KMS-11 (cell line): Measurements from ENCODE around the gene PDXK.

Experiments used
- H2AFZ ChIP-seq: fragments of 200-600 bp; sonication (generic); 2 replicates; pipeline ENCODE4 v1.6.1; 2016; ENCODE audit warnings: antibody characterized with exemption, mixed run types, low read depth
- H3K27ac ChIP-seq: fragments of 200-600 bp; sonication (generic); 2 replicates; pipeline ENCODE4 v1.6.1; 2016; ENCODE audit warnings: mild to moderate bottlenecking, mixed run types
- H3K27me3 ChIP-seq: fragments of 200-600 bp; sonication (generic); 2 replicates; pipeline ENCODE4 v1.6.1; 2017; ENCODE audit warnings: mild to moderate bottlenecking, low read depth, mixed run types, moderate library complexity; ENCODE audit not compliant: insufficient read depth
- H3K36me3 ChIP-seq: fragments of 200-600 bp; sonication (generic); 2 replicates; pipeline ENCODE4 v1.6.1; 2017; ENCODE audit warnings: mild to moderate bottlenecking, mixed run types; ENCODE audit not compliant: insufficient read depth
- H3K4me1 ChIP-seq: fragments of 200-600 bp; sonication (generic); 2 replicates; pipeline ENCODE4 v1.6.1; 2016; ENCODE audit warnings: mild to moderate bottlenecking, low read depth, mixed run types; ENCODE audit not compliant: poor library complexity, severe bottlenecking
- H3K4me2 ChIP-seq: fragments of 200-600 bp; sonication (generic); 2 replicates; pipeline ENCODE4 v1.7.0; 2016; ENCODE audit warnings: mild to moderate bottlenecking, mixed run types
- H3K4me3 ChIP-seq: fragments of 200-600 bp; sonication (generic); IDR thresholded peaks from 2 replicates; pipeline ENCODE4 v1.6.1; 2017; ENCODE audit warnings: low read depth, low read length, mixed read lengths; ENCODE audit not compliant: insufficient read depth
- H3K79me2 ChIP-seq: fragments of 200-600 bp; sonication (generic); 2 replicates; pipeline ENCODE4 v1.6.1; 2016; ENCODE audit warnings: low read depth, mixed run types; ENCODE audit not compliant: insufficient read depth
- H3K9ac ChIP-seq: fragments of 200-600 bp; sonication (generic); 2 replicates; pipeline ENCODE4 v1.6.1; 2016; ENCODE audit warnings: mild to moderate bottlenecking, mixed run types
- H4K20me1 ChIP-seq: fragments of 200-600 bp; sonication (generic); 2 replicates; pipeline ENCODE4 v1.6.1; 2016; ENCODE audit warnings: mild to moderate bottlenecking, mixed run types; ENCODE audit not compliant: insufficient read depth
- TF ChIP-seq, protein P1 (sequence below): fragments of 200-600 bp; sonication (generic); conservative IDR thresholded peaks from 2 replicates; pipeline ENCODE4 v1.6.1; 2017; ENCODE audit warnings: low read depth, mild to moderate bottlenecking, antibody characterized with exemption, low read length, moderate library complexity, mixed read lengths

Gene PDXK

DNA sequence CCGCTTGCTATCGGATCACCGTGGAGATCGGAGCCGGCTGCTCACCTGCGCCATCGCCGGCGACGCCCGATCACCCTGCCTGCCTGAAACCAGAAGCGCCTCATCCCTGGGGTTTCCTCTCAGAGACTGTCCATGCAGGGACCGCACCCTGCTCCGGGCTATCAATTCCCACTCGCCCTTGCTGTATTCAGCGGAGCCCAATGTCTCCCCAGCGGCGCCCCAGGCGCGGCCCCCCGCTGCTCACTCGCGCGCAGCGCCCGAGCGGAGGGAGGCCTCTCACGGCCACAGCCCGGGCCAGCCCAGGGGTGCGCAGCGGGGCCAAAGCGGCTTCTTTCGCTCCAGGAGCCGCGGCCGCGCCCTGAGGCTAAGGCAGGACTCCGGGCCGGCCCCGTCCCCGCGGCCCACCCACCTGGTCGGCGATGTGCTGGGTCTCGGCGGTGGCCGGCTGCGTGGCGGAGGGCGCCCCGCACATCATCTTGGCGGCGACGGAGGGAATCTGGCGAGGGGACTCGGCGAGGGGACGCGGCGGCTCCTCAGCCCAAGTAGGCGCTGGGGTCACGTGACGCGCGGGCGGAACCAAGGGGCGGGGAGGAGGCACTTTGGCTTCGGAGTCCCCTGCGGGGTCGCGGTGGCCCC is 57.0 kb downstream of the PDXK start, which contains the start of gene CSTB:
Gene CSTB (minus strand): TSS at position 514 of the 636 bp plus-strand sequence. CDS start 39 bp downstream, at position 475.
- Histone ChIP-seq H3K4me2 (peak within 1 kb of the TSS; percentile 67), H3K4me1 (peaks cover 32% of the 10 kb centered on the region), H3K9ac (peak within 1 kb of the TSS; percentile 53), H2AFZ (peak within 1 kb of the TSS; percentile 68), H4K20me1 (no peaks in the 10 kb centered on the region), H3K79me2 (no peaks in the 10 kb centered on the region), H3K27me3 (no peaks in the 10 kb centered on the region), H3K36me3 (no peaks in the 10 kb centered on the region), H3K4me3 (no peak within 1 kb of the TSS), H3K27ac (peak within 1 kb of the TSS; percentile 21; the same call in 1 of the 2 replicates)
- TF ChIP-seq, protein P1, sequence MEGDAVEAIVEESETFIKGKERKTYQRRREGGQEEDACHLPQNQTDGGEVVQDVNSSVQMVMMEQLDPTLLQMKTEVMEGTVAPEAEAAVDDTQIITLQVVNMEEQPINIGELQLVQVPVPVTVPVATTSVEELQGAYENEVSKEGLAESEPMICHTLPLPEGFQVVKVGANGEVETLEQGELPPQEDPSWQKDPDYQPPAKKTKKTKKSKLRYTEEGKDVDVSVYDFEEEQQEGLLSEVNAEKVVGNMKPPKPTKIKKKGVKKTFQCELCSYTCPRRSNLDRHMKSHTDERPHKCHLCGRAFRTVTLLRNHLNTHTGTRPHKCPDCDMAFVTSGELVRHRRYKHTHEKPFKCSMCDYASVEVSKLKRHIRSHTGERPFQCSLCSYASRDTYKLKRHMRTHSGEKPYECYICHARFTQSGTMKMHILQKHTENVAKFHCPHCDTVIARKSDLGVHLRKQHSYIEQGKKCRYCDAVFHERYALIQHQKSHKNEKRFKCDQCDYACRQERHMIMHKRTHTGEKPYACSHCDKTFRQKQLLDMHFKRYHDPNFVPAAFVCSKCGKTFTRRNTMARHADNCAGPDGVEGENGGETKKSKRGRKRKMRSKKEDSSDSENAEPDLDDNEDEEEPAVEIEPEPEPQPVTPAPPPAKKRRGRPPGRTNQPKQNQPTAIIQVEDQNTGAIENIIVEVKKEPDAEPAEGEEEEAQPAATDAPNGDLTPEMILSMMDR = no peak

DNA sequence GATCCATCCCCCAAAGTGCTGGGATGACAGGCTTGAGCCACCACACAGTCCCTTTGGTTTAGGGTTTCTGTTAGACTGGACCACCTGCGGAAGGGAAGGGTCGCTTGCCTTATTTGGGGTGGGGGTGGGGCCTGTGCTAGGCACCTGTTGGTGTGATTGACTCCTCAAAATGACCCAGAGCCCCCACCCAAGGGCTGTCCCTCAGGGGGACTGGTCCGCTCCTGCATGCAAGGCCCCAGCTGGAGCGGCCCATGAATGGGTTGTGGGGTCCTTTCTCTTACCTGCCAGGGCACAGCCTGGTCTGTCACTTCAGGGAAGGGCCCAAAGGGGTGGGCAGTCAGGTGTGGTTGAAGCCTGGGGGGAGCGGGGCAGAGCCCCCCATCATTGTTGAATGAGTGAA is 59.0 kb downstream of the PDXK start:
- H4K20me1 ChIP-seq = no peaks in the 10 kb centered on the region
- no peak overlapping the region for H3K9ac ChIP-seq
- no peaks in the 10 kb centered on the region for H3K27me3 ChIP-seq
- no peak overlapping the region for H3K4me2 ChIP-seq
- H3K27ac ChIP-seq = no peak overlapping the region
- no peaks in the 10 kb centered on the region for H3K79me2 ChIP-seq
- TF ChIP-seq, protein P1 = no peak
- H2AFZ ChIP-seq = no peak overlapping the region
- peaks cover 52% of the 10 kb centered on the region for H3K4me1 ChIP-seq
- no peak overlapping the region for H3K4me3 ChIP-seq
- H3K36me3 ChIP-seq = no peaks in the 10 kb centered on the region

DNA sequence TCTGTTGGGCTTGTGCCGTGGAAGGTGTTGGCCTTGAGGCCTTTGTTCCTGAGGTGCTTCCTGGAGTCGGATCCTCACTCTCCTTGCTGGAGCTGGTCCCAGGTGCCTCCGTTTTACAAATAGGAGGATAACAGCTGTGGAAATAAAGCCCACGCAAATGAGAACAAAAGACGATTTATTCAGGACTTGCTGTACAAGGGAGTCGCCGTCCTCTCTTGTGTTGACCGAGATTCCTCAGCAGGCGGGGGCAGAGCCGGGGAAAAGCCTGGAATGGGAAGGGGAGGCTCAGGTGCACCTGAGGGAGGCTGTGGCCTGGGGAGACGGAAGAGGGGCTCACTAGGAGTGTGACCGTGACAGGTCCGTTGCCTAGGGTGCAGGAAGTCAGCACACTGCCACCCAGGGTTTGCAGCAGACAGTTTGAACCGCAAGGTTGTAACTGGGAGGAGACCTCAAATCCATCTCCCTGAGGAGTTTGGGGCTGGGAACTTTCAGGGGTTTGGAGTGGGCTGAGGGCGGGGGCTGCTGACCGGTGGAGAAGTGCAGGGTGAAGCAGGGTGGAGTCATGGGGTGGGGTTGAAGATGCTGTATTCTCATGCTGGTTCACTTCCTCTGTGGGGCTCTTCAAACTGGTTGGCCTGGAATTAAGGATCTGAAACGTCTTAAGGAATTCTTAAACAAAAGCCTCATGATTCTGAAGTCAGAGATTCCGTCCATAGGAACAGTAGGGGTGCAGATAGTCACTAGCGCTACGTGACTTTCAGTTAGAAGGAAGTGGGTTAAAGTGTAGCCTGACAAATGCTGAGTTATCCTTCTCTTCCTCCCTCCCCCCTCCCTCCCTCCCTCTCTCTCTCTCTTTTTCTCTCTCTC is 59.8 kb downstream of the PDXK start:
- H3K4me1 ChIP-seq = peaks cover 60% of the 10 kb centered on the region
- TF ChIP-seq, protein P1 = no peak
- no peak overlapping the region for H3K27ac ChIP-seq
- no peaks in the 10 kb centered on the region for H3K79me2 ChIP-seq
- no peak overlapping the region for H2AFZ ChIP-seq
- no peaks in the 10 kb centered on the region for H4K20me1 ChIP-seq
- H3K4me3 ChIP-seq = no peak overlapping the region
- peak overlapping the region; percentile 22; the same call in 1 of the 2 replicates for H3K4me2 ChIP-seq
- no peaks in the 10 kb centered on the region for H3K36me3 ChIP-seq
- no peaks in the 10 kb centered on the region for H3K27me3 ChIP-seq
- no peak overlapping the region for H3K9ac ChIP-seq

DNA sequence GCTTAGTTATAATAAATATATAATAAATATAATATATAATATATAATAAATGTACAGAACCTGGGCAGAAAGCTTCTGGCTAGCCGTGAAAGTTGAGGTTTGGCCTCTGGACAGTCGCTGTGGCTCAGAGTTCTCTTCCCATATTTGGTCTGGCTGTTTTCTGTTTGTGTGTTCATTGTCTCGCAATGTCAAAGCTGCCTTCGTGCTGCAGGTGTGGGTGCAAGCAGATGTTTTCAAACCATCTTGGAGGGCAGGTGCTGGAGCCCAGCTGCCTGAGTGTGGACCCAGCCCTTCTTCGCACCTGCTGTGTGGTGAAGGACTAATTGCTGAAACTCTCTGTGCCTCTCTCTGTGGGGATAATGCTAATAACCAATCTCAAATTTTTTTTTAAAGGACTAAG is 60.7 kb downstream of the PDXK start:
- Histone ChIP-seq H3K9ac (no peak overlapping the region), H3K4me2 (peak overlapping the region; percentile 43), H3K4me3 (no peak overlapping the region), H3K27me3 (no peaks in the 10 kb centered on the region), H3K27ac (no peak overlapping the region), H3K36me3 (no peaks in the 10 kb centered on the region), H2AFZ (no peak overlapping the region), H3K79me2 (no peaks in the 10 kb centered on the region), H3K4me1 (peaks cover 60% of the 10 kb centered on the region), H4K20me1 (no peaks in the 10 kb centered on the region)
- TF ChIP-seq, protein P1 = no peak
